Keratinocyte (primary cell): ENCODE measurements around the gene PTPRR. TPM values are rescaled to one million over a fixed set of nuclear protein-coding genes. Genes with fewer than 3 reads are reported as not detected.

Experiments used
- DNase-seq: peaks from one replicate; pipeline ENCODE4 v3.0.0-alpha.2; 2011; ENCODE audit warnings: low read depth, missing footprints, low spot score
- FAIRE-seq: peaks from 2 replicates; lab custom pipeline; 2011; peaks lifted over from hg19 to GRCh38; lab: Jason Lieb, UNC
- H2AFZ ChIP-seq: 2 replicates; pipeline ENCODE4 v1.6.0; 2012; ENCODE audit warnings: low read length, control low read depth, inconsistent platforms; ENCODE audit not compliant: control insufficient read depth
- H3K27ac ChIP-seq: 2 replicates; pipeline ENCODE4 v1.5.1; 2011; ENCODE audit warnings: low read length; ENCODE audit not compliant: control insufficient read depth, insufficient read depth
- H3K27me3 ChIP-seq: 3 replicates; pipeline ENCODE4 v1.6.0; 2011; ENCODE audit warnings: low read length; ENCODE audit not compliant: control insufficient read depth, insufficient read depth; ENCODE audit errors: extremely low read depth
- H3K36me3 ChIP-seq, 2 experiments: 2 replicates in 1 of 2; 3 replicates in 1 of 2; pipeline ENCODE4 v1.5.1; 2011; ENCODE audit warnings: low read length in 2 of 2, mild to moderate bottlenecking in 1 of 2; ENCODE audit not compliant: control insufficient read depth in 2 of 2, insufficient read depth in 2 of 2; ENCODE audit errors: extremely low read depth in 1 of 2
- H3K4me1 ChIP-seq: 3 replicates; pipeline ENCODE4 v1.5.1; 2011; ENCODE audit warnings: low read length; ENCODE audit not compliant: control insufficient read depth, insufficient read depth; ENCODE audit errors: extremely low read depth
- H3K4me2 ChIP-seq: 3 replicates; pipeline ENCODE4 v1.6.0; 2011; ENCODE audit warnings: low read depth, low read length; ENCODE audit not compliant: control insufficient read depth, insufficient read depth; ENCODE audit errors: extremely low read depth
- H3K4me3 ChIP-seq, 3 experiments: fragments of 200-600 bp in 1 of 3; sonication (generic) in 1 of 3; 2 replicates in 2 of 3; 3 replicates in 1 of 3; pipeline ENCODE4 v1.5.1; 2011 to 2016; ENCODE audit warnings: low read length in 3 of 3, mild to moderate bottlenecking in 3 of 3, control low read depth in 2 of 3, inconsistent platforms in 1 of 3, low read depth in 1 of 3, mixed read lengths in 1 of 3, mixed run types in 1 of 3, moderate library complexity in 1 of 3; ENCODE audit not compliant: control insufficient read depth in 2 of 3, insufficient read depth in 2 of 3; ENCODE audit errors: extremely low read depth in 1 of 3
- H3K79me2 ChIP-seq: 2 replicates; pipeline ENCODE4 v1.6.0; 2012; ENCODE audit warnings: low read length; ENCODE audit not compliant: control insufficient read depth, insufficient read depth
- H3K9ac ChIP-seq: 3 replicates; pipeline ENCODE4 v1.6.0; 2011; ENCODE audit warnings: low read length; ENCODE audit not compliant: control insufficient read depth, insufficient read depth; ENCODE audit errors: extremely low read depth
- H3K9me1 ChIP-seq: 3 replicates; pipeline ENCODE4 v1.6.0; 2011; ENCODE audit warnings: low read length; ENCODE audit not compliant: control insufficient read depth, insufficient read depth; ENCODE audit errors: extremely low read depth
- H3K9me3 ChIP-seq: 2 replicates; pipeline ENCODE4 v1.5.1; 2012; ENCODE audit warnings: low read depth, low read length; ENCODE audit not compliant: control insufficient read depth
- H4K20me1 ChIP-seq: 3 replicates; pipeline ENCODE4 v1.6.0; 2011; ENCODE audit warnings: low read length; ENCODE audit not compliant: control insufficient read depth, insufficient read depth; ENCODE audit errors: extremely low read depth
- EZH2 ChIP-seq: IDR thresholded peaks from one replicate; pipeline ENCODE4 v1.6.1; 2012; ENCODE audit warnings: inconsistent platforms, mild to moderate bottlenecking, low read length, moderate library complexity
- dilution Hi-C: fragments of 300-500 bp; cut with MboI; formaldehyde crosslinking; loops from one replicate; pipeline ENCODE4 v1.7.0; 2020; ENCODE audit warnings: low sequenced_read_pairs; ENCODE audit not compliant: extremely low pct_ligation_motif_present
- polyA plus RNA-seq, 5 experiments: library from polyadenylated mRNA; depleted of rRNA in 3 of 5; stranded (reverse) in 3 of 5; stranded (forward) in 1 of 5; unstranded in 1 of 5; fragments of >200 nt; gene quantifications; 1 replicate in 1 of 5; 2 replicates in 3 of 5; 3 replicates in 1 of 5; pipeline versions ENCODE4 v1.2.1 to v1.2.3, GENCODE V29; 2011 to 2012; ENCODE audit warnings: missing spikeins in 2 of 5, low read depth in 1 of 5, low replicate concordance in 1 of 5
- TF ChIP-seq, protein P1 (sequence below), 3 experiments: IDR thresholded peaks in 1 of 3; conservative IDR thresholded peaks in 1 of 3; optimal IDR thresholded peaks in 1 of 3; 2 replicates in 2 of 3; 3 replicates in 1 of 3; pipeline versions ENCODE3 to v1.5.1; 2011; ENCODE audit warnings: low read length in 3 of 3, mild to moderate bottlenecking in 3 of 3, moderate library complexity in 2 of 3, control low read depth in 1 of 3, inconsistent platforms in 1 of 3; ENCODE audit not compliant: insufficient read depth in 2 of 3; ENCODE audit errors: extremely low read depth in 1 of 3

PTPRR gene
- polyA plus RNA-seq, 1 donor (not counting 4 experiments of a cell fraction or from before 2014, with no cell fraction given), result 3.1 TPM

DNA sequence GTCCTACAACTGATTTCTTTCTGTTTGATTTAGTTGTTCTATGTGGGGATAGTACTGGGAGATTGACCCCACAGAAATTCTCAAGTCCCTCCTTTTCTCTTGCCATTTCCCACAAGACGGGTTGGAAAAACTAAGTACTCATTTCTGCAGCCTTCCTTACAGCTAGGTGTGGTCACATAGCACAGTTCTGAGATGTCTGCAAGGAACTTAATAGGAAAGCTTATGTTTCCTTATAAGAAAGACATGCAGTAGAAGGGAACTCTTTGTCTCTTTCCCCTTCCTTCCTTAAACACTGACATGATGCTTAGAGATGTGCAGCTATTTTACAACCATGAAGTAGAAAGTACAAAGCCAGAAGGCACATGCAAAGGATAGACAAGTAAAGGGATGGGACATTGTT lies 113.7 kb downstream of the PTPRR start:
- Histone ChIP-seq H3K4me3 (no peak overlapping the region), H3K9me1 (no peaks in the 10 kb centered on the region), H3K36me3 (no peaks in the 10 kb centered on the region), H3K27me3 (no peaks in the 10 kb centered on the region), H3K79me2 (no peaks in the 10 kb centered on the region), H2AFZ (no peak overlapping the region), H3K9ac (no peak overlapping the region), H3K9me3 (no peaks in the 10 kb centered on the region), H3K4me2 (no peak overlapping the region), H3K27ac (no peak overlapping the region), H3K4me1 (no peaks in the 10 kb centered on the region), H4K20me1 (no peaks in the 10 kb centered on the region)
- FAIRE-seq, result no peak
- TF ChIP-seq, protein P1, sequence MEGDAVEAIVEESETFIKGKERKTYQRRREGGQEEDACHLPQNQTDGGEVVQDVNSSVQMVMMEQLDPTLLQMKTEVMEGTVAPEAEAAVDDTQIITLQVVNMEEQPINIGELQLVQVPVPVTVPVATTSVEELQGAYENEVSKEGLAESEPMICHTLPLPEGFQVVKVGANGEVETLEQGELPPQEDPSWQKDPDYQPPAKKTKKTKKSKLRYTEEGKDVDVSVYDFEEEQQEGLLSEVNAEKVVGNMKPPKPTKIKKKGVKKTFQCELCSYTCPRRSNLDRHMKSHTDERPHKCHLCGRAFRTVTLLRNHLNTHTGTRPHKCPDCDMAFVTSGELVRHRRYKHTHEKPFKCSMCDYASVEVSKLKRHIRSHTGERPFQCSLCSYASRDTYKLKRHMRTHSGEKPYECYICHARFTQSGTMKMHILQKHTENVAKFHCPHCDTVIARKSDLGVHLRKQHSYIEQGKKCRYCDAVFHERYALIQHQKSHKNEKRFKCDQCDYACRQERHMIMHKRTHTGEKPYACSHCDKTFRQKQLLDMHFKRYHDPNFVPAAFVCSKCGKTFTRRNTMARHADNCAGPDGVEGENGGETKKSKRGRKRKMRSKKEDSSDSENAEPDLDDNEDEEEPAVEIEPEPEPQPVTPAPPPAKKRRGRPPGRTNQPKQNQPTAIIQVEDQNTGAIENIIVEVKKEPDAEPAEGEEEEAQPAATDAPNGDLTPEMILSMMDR (optimal IDR thresholded peaks at IDR 0.05 in 1 of 3, IDR thresholded peaks at IDR 0.05 in 1 of 3, conservative IDR thresholded peaks at IDR 0.05 in 1 of 3; ENCODE audit: extremely low read depth in 1 of 3, insufficient read depth in 2 of 3, low read length in 3 of 3), result no peak
- no peak for TF ChIP-seq EZH2
- no peak for DNase-seq
- dilution Hi-C loops, result no loop called here

DNA sequence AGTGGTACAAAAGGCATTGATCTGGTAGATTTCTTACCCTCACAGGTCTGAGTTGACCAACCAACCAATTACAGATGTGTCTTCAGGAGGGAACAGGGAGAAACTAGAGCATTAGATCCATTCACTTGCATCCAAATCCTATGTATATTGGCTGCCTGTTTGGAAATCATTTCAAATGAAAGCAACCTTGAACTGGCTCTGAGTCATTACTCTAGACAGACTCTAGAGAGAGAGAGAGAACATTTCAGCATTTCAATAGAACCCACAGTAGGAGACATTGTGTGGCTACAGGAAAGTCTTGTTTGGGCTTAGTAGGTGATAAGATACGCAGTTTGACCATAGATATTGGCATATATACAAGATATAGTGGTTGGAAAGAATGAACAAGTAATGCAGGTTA lies 114.5 kb downstream of the PTPRR start:
- TF ChIP-seq, protein P1 (optimal IDR thresholded peaks at IDR 0.05 in 1 of 3, IDR thresholded peaks at IDR 0.05 in 1 of 3, conservative IDR thresholded peaks at IDR 0.05 in 1 of 3; ENCODE audit: extremely low read depth in 1 of 3, insufficient read depth in 2 of 3, low read length in 3 of 3), result no peak
- TF ChIP-seq EZH2, result no peak
- Histone ChIP-seq H3K4me2 (no peak overlapping the region), H2AFZ (no peak overlapping the region), H3K9me3 (no peaks in the 10 kb centered on the region), H3K9me1 (no peaks in the 10 kb centered on the region), H3K36me3 (no peaks in the 10 kb centered on the region), H3K27me3 (no peaks in the 10 kb centered on the region), H3K27ac (no peak overlapping the region), H3K4me1 (no peaks in the 10 kb centered on the region), H3K9ac (no peak overlapping the region), H3K79me2 (no peaks in the 10 kb centered on the region), H4K20me1 (no peaks in the 10 kb centered on the region), H3K4me3 (no peak overlapping the region)
- dilution Hi-C loops, result no loop called here
- DNase-seq, result no peak
- FAIRE-seq, result no peak
